Esophagus muscularis mucosa (tissue), 2 donors: ENCODE results near the gene TMEM9B.

ENCODE experiments used
- EP300 ChIP-seq: sonication (generic); formaldehyde crosslinking; IDR thresholded peaks from one replicate; pipeline ENCODE4 v1.6.1; 2017; ENCODE audit warnings: antibody characterized with exemption
- POLR2A ChIP-seq: fragments of 450-650 bp; IDR thresholded peaks from one replicate; pipeline ENCODE4 v1.6.1; 2017; ENCODE audit warnings: antibody characterized with exemption, moderate library complexity, mild to moderate bottlenecking, low read depth

DNA sequence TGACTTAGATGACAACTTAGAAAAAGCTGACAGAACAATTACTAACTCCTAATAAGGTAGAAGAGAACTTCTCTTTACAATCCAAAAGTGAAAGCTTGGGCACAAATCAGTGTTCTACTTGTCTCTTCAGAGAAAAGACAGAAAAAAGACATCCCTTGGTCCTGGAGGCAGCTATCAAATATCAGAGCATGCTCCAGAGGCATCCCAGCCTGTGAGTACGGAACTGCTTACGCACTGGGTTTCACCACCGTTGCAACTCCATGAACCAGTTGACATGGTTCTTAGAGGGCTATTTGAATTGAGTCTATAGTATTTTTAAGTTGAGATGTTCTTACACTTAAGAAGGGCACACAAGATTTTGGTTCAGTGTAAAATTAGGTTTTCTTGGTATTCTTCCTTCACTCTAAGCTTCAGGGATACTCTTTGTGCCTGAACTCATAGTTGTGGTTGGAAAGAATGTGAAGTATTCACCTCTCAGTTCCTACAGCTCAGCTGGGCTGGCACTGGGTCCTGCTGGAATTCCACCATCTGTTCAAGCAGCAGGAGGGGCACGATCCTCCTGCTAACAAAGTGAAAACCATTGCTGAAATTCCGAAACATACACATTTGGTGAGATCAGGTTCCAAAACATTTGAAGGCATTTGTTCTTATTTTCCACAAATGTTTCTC is 47.0 kb downstream of the TMEM9B start:
- no peak for TF ChIP-seq POLR2A
- TF ChIP-seq EP300 = no peak
